ENCODE data around the gene TBX2.

- TF ChIP-seq CTCF (IDR thresholded peaks at IDR 0.05) = no peak
- TF ChIP-seq POLR2A (IDR thresholded peaks at IDR 0.05) = no peak
- no peak for TF ChIP-seq POLR2AphosphoS5 (IDR thresholded peaks at IDR 0.05; ENCODE audit: insufficient read depth in 1 of 2, low read depth in 1 of 2)
Measured at GRCh38 chr17:61379457-61380216, 20.0 kb upstream of the TBX2 start.
